ENCODE data around the gene GIMAP8. TPM values are rescaled to one million over a fixed set of nuclear protein-coding genes. Genes with fewer than 3 reads are reported as not detected.
"Not testable (repeated sequence)": the region's sequence is repeated elsewhere in the genome, so short reads cannot be mapped to it uniquely, and the experiment has no call there.

Gene GIMAP8
- total RNA-seq, 1 experiment from 2014 or later = not detected

DNA sequence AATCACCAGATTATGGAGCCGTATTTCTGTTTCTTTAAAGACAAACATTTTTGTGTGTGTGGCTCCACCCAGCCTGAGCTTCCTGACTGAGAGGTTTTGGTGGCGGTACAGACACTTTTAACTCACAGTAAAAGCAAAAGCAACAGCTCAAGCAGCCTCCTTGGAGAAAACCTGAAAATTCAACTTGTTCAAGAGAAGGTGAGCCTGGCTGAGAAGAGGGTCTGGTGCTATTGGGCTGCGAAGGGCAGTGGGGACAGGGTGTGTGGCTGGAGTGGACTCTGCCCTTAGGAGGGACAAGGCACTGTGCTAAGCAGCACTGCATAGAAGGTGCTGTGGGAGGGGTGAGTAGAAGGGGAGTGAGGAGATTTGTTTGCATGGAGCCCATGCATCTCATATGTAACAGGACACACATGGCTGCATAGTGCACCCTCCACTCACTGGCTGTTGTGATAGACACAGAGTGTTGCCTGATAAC is 64.4 kb downstream of the GIMAP8 start, which contains the start of gene GIMAP7:
TSS of gene GIMAP7 (plus strand) at position 125 of the 475 bp plus-strand sequence. CDS start 5,103 bp downstream, outside the sequence.
- DNase-seq (ENCODE audit: low spot score) = no peak

DNA sequence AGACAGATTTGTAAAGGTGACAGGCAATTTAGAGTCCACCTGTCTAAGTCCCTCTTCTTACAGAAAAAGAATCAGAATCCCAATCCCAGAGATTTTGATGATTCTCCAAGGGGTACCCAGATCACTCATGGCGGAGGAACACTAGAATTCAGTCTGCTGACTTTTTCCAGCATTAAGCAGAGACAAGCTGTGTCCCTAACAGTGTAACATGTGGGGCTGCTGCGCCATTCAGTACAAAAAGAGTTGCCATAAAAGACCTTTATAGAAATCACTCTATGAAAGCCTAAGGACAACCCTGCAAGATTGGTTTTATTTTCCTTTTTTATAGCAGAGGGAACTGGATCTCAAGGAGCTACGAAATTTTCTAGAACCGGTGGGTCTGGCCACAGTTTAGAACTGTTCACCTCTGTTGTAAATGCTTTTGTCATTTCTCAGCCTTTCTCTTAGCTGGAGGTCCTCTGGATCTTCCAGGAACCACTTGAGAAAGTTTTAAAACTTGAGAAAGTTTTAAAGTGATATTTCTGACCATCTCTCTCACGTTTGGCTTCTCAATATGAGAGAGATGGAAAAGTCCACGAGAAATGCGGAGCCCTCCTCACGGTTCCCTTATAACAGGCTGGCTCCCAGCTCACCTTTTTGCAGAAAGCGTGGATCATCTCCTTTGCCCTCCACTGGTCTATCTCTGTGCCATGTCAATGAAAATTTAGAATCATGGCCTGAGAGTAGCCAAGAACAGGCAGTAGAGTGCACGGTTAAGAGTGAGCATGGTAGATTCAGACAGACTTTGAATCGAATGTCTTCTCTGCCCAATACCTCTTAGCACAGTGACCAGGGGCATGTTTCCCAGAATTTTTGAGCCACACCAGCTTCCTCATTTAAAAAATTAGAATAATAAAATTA is 65.1 kb downstream of the GIMAP8 start:
- DNase-seq (ENCODE audit: low spot score) = no peak

DNA sequence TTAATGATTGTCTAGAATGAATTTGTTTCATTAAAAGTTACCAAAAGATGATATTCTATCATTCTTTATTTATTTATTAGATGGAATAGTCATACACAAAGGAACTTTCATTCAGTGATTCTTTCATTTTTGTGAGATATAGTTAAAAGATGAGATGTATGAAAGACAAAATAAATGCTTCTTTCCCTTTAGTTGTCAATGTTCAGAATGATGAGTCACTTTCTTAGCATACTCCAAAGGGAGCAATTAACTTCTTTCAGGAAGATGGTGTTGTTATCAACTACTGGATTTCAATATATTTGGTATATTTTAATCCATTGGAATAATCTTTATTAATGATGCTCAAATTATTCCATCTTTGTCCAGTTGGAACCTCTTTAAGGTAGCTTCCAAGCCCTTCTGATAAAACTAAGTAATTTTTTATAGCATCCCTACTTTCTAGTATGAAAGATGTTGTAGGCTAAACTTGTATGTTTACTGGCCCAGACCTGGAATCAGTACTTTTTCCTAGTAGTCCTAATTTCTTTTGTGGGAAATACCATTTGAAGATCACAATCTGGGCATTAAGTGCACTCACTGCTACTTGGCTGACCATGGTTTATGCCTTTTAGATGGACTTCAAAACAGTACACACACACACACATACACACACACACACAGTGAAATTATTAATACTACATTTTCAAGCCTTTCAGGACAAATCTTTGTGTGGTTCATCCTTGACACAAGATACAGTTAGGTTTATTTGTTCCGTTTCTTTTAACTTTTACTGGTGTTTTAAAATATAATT is 66.7 kb downstream of the GIMAP8 start:
- DNase-seq (ENCODE audit: low spot score) = no peak

DNA sequence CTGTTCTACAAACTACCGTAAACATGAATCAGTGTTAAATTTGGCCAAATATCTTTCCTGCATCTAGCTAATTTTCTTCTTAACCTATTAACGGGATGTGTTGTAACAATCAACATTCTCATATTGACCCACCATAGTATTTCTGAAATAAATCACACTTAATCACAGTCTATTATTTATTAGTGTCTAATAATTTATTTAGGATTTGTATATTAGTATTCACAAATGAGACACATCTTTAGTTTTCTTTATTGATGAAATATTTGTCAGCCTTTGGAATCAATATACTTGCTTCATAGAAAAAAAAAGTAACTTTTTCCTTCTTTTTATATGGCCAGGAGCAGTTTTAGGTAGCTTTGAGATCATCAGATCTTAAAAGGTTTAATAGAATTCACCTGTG is 68.9 kb downstream of the GIMAP8 start:
- DNase-seq (ENCODE audit: low spot score) = no peak

DNA sequence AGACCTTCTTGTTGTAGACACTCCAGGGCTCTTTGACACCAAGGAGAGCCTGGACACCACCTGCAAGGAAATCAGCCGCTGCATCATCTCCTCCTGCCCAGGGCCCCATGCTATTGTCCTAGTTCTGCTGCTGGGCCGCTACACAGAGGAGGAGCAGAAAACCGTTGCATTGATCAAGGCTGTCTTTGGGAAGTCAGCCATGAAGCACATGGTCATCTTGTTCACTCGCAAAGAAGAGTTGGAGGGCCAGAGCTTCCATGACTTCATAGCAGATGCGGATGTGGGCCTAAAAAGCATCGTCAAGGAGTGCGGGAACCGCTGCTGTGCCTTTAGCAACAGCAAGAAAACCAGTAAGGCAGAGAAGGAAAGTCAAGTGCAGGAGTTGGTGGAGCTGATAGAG is 69.7 kb downstream of the GIMAP8 start:
- DNase-seq (ENCODE audit: low spot score) = no peak

DNA sequence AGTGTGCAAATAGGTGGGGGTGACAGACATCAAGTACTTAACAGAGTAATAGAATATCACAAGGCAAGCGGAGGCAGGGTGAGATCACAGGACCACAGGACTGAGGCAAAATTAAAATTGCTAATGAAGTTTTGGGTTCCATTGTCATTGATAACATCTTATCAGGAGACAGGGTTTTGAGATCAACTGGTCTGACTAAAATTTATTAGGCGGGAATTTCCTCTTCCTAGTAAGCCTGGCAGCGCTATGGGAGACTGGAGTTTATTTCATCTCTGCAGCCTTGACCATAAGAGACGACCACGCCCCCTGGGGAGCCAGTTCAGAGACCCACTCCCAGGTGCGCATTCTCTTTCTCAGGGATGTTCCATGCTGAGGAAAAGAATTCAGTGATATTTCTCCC is 72.5 kb downstream of the GIMAP8 start:
- not testable (repeated sequence) for DNase-seq (ENCODE audit: low spot score)

DNA sequence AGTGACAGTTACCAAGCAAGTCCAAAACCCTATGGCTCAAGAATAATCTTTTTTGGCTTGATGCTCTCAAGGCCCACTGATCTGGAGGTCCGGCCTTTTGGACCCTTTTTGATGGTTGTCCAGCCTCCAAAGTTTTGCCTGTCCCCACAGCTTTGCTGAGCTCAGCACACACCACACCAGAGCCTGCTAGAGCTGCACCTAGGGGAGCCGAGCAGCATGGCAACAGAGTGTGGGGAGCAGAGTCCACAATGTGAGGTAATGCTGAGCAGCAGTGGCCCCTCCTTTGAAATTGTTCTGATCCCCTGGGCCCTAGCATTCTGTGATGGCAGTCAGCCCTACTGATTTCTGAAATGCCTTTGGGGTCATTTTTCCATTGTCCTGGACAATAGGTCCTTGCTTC is 73.6 kb downstream of the GIMAP8 start:
- no peak for DNase-seq (ENCODE audit: low spot score)

Other genes with a start within 250 kb of the GIMAP8 start
- 0.67 TPM in 1 of 2 replicates, not detected in the other for gene LRRC61, start 127.3 kb upstream of the GIMAP8 start, total RNA-seq (2014; rRNA removed; shearing (Covaris generic))
- gene ACTR3C, start 127.1 kb upstream of the GIMAP8 start, total RNA-seq (2014; rRNA removed; shearing (Covaris generic)) = 0.88 and 2.8 TPM in 2 replicates
- 48.7 and 50.4 TPM in 2 replicates for gene RARRES2, start 109.0 kb upstream of the GIMAP8 start, total RNA-seq (2014; rRNA removed; shearing (Covaris generic))
- 237 and 258 TPM in 2 replicates for gene REPIN1, start 81.8 kb upstream of the GIMAP8 start, total RNA-seq (2014; rRNA removed; shearing (Covaris generic))
- gene ZNF775, start 71.3 kb upstream of the GIMAP8 start, total RNA-seq (2014; rRNA removed; shearing (Covaris generic)) = 5.7 and 11.1 TPM in 2 replicates
- gene GIMAP7, start 64.2 kb downstream of the GIMAP8 start, total RNA-seq (2014; rRNA removed; shearing (Covaris generic)) = not detected in 2 replicates
- not detected in 2 replicates for gene GIMAP4, start 116.8 kb downstream of the GIMAP8 start, total RNA-seq (2014; rRNA removed; shearing (Covaris generic))
- not detected in 2 replicates for gene GIMAP6, start 181.8 kb downstream of the GIMAP8 start, total RNA-seq (2014; rRNA removed; shearing (Covaris generic))
- 3.0 and 7.5 TPM in 2 replicates for gene GIMAP2, start 235.1 kb downstream of the GIMAP8 start, total RNA-seq (2014; rRNA removed; shearing (Covaris generic))